Caco-2 (cell line): ENCODE data around the gene JADE2. TPM values are rescaled to one million over a fixed set of nuclear protein-coding genes. Genes with fewer than 3 reads are reported as not detected.

ENCODE experiments used
- BruUV-seq: library from RNA; stranded (reverse); fragments of 400-500 nt; replicated peaks from 2 replicates; lab custom pipeline; 2021; lab: Mats Ljungman, UMichigan
- CTCF ChIA-PET: fragments of 300-600 bp; sonication (Branson Sonifier 250); formaldehyde crosslinking; loops from one replicate; lab custom pipeline; 2022; ENCODE audit warnings: antibody characterized with exemption; lab: Charles Lee
- POLR2A ChIA-PET: fragments of 300-600 bp; sonication (Branson Sonifier 250); formaldehyde crosslinking; loops from one replicate; lab custom pipeline; 2022; ENCODE audit warnings: antibody characterized with exemption; lab: Charles Lee
- DNase-seq, 2 experiments: peaks; one replicate each; pipeline versions ENCODE4 v3.0.0 to v3.0.0-alpha.2; 2020 to 2022
- H3K27me3 ChIP-seq: replicated peaks from 2 replicates; pipeline ENCODE4 v1.6.0; 2011; ENCODE audit warnings: low read length; ENCODE audit not compliant: control insufficient read depth, insufficient read depth
- H3K36me3 ChIP-seq: 2 replicates; pipeline ENCODE4 v1.5.1; 2011; ENCODE audit warnings: low read length; ENCODE audit not compliant: control insufficient read depth, insufficient read depth
- H3K4me1 ChIP-seq: fragments of 250-450 bp; sonication (Bioruptor Pico); 2 replicates; pipeline ENCODE4 v1.5.1; 2020; ENCODE audit warnings: mild to moderate bottlenecking
- H3K4me3 ChIP-seq: 2 replicates; pipeline ENCODE4 v1.5.1; 2011; ENCODE audit warnings: low read depth, mild to moderate bottlenecking, control low read depth, low read length
- H3K9me3 ChIP-seq: fragments of 250-450 bp; sonication (Bioruptor Pico); 2 replicates; pipeline ENCODE4 v1.5.1; 2020; ENCODE audit warnings: mild to moderate bottlenecking, moderate library complexity
- H3K27ac Mint-ChIP-seq: one replicate; pipeline ENCODE4 v1.8.0; 2022; ENCODE audit warnings: mixed read lengths; ENCODE audit not compliant: unreplicated experiment
- H3K27me3 Mint-ChIP-seq: one replicate; pipeline ENCODE4 v1.8.0; 2022; ENCODE audit warnings: mixed read lengths; ENCODE audit not compliant: insufficient read depth, unreplicated experiment
- H3K36me3 Mint-ChIP-seq: one replicate; pipeline ENCODE4 v1.8.0; 2022; ENCODE audit warnings: mild to moderate bottlenecking, mixed read lengths; ENCODE audit not compliant: insufficient read depth, unreplicated experiment
- H3K4me1 Mint-ChIP-seq: one replicate; pipeline ENCODE4 v1.8.0; 2022; ENCODE audit warnings: low read depth, mixed read lengths; ENCODE audit not compliant: unreplicated experiment
- H3K4me3 Mint-ChIP-seq: one replicate; pipeline ENCODE4 v1.8.0; 2022; ENCODE audit warnings: mild to moderate bottlenecking, moderate library complexity, mixed read lengths; ENCODE audit not compliant: unreplicated experiment
- H3K9me3 Mint-ChIP-seq: one replicate; pipeline ENCODE4 v1.8.0; 2022; ENCODE audit warnings: mixed read lengths; ENCODE audit not compliant: unreplicated experiment
- CTCF ChIP-seq, 2 experiments: fragments of 200-600 bp in 1 of 2; IDR thresholded peaks; 1 replicate in 1 of 2; 2 replicates in 1 of 2; pipeline versions ENCODE4 v1.5.1 to v1.8.0; 2011 to 2022; ENCODE audit warnings: antibody characterized with exemption in 1 of 2, control low read depth in 1 of 2, inconsistent platforms in 1 of 2, low read depth in 1 of 2, low read length in 1 of 2, mild to moderate bottlenecking in 1 of 2, moderate library complexity in 1 of 2; ENCODE audit not compliant: insufficient read depth in 1 of 2, severe bottlenecking in 1 of 2, unreplicated experiment in 1 of 2
- intact Hi-C: fragments of 100-400 bp; cut with micrococcal nuclease; formaldehyde crosslinking; loops from one replicate; pipeline ENCODE4 v1.10.0; 2022; ENCODE audit not compliant: unreplicated experiment
- total RNA-seq: library from RNA; stranded (reverse); gene quantifications from 2 replicates; pipeline ENCODE4 v1.2.3, GENCODE V29; 2022

Gene JADE2
- total RNA-seq, 1 experiment from 2014 or later: 67.6 TPM

DNA sequence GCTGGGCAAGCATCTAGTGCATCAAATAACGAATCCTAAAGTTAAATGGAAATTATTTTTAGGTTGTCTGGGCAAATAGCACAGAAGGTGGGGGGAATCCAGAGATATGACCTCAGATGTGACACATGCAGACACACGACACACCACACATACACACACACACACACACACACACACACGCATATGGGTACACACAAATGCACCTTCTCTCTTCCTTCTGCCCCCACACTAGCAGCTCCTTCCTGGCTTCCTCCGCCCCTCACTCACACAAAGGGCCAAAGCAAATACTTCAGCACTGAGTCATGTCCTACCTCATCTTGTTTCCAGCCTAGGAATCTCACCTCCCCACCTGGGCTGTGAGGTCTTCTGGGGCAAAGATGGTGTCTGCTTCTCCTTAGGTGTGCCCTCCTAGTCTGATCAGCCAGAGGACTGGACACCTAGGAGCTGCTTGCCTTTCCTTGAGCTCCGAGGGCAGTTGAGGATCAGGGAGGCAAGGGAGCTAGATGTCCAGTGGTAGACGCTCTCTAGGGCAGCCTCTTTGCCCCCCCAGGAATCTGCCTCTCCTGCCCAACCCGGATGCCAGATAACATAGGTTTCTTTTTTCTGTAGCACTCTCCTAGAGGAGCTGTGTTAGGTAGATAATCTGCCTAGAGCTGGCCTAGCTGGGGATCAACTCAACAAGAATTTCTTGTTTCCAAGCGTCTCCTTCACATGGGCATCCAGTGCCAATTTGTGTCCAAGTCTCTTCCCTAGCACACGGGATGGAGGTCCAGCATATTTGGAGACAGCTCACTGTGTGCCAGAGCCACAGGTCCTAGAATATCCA is 14.3 kb upstream of the JADE2 start:
- Histone ChIP-seq H3K4me3 (no peak overlapping the region), H3K36me3 (no peaks in the 10 kb centered on the region; the same call in 1 of the 2 replicates), H3K4me1 (peaks cover 55% of the 10 kb centered on the region), H3K27me3 (no peaks in the 10 kb centered on the region), H3K9me3 (no peaks in the 10 kb centered on the region)
- intact Hi-C loops: loop anchor here (5.0 kb wide), 1 partner anchor 139 kb away; the partner anchor contains the start of gene UBE2B
- Mint-ChIP-seq H3K9me3 (no peaks in the 10 kb centered on the region), H3K4me1 (peaks cover 52% of the 10 kb centered on the region), H3K36me3 (peaks cover 23% of the 10 kb centered on the region), H3K27me3 (no peaks in the 10 kb centered on the region), H3K27ac (peak overlapping the region; percentile 92), H3K4me3 (peak overlapping the region; percentile 40)
- TSS peak; percentile 53 for BruUV-seq
- CTCF ChIA-PET: interaction anchor here (0.5 to 2.2 kb wide), 15 partner anchors 11 to 374 kb away, joined by 3 to 19 read pairs (median 5); partner anchors contain the start of genes CDKN2AIPNL, JADE2 and UBE2B
- TF ChIP-seq CTCF (IDR thresholded peaks at IDR 0.05; ENCODE audit: insufficient read depth in 1 of 2, low read depth in 1 of 2, low read length in 1 of 2, severe bottlenecking in 1 of 2, unreplicated experiment in 1 of 2): no peak
- POLR2A ChIA-PET: interaction anchor here (0.6 to 2.7 kb wide), 10 partner anchors 8 to 116 kb away, joined by 3 to 41 read pairs (median 6); partner anchors contain the start of genes CDKN2AIPNL and JADE2
- DNase-seq: peak; percentile 86 to 92

DNA sequence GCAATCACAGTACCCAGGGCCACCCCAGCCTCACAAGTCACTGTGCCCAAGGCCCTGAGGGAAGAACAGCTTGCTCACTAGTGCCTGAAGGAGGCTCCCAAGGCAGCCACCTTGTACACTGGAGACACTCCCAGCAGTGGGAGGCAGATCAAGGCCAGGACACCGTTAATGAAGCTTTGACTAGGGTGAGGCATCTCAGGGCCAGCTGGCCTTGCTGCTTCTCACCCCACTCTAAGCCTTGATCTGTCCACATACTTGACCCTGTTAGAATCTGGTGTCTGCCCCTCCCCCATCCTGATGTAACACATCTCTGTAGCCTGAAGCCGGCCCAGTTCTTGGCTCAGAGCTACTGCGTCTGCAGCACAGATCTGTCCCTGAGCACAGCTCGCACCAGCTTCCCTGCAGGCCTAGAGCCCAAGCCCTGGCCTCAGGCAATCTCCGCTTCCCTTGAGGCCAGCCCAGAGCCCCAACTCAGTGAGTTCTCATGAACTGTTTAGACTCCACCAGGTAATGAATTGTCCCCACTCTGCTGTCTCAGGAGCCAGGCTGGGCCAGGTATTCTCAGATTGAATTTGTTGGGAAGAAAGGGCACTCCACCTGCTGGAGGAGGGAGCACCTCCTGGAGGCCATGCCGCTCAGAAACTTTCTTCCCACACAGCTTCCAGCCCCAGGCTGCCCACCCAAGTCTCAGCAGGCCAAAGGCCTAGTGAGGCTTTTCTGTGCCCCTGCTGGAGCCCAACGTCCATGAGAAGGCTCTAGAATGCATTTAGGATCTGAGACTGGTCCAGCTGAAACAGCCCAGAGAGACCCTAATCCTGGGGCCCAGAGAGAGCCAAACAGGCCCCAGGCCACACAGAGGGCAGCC is 13.4 kb upstream of the JADE2 start:
- peaks cover 50% of the 10 kb centered on the region for H3K4me1 Mint-ChIP-seq
- Histone ChIP-seq H3K4me1 (peaks cover 48% of the 10 kb centered on the region), H3K36me3 (no peaks in the 10 kb centered on the region; the same call in 1 of the 2 replicates), H3K27me3 (no peaks in the 10 kb centered on the region), H3K9me3 (no peaks in the 10 kb centered on the region), H3K4me3 (no peak overlapping the region)
- POLR2A ChIA-PET: interaction anchor here (0.6 to 2.7 kb wide), 12 partner anchors 9 to 116 kb away, joined by 3 to 41 read pairs (median 4); partner anchors contain the start of genes CDKN2AIPNL and JADE2
- H3K9me3 Mint-ChIP-seq: no peaks in the 10 kb centered on the region
- H3K27ac Mint-ChIP-seq: peak overlapping the region; percentile 92
- peak; percentile 53 to 70 for TF ChIP-seq CTCF (IDR thresholded peaks at IDR 0.05; ENCODE audit: insufficient read depth in 1 of 2, low read depth in 1 of 2, low read length in 1 of 2, severe bottlenecking in 1 of 2, unreplicated experiment in 1 of 2)
- intact Hi-C loops: loop anchor here (1.0 to 5.0 kb wide), 5 partner anchors 12 to 209 kb away; partner anchors contain the start of genes CDKN2AIPNL and UBE2B
- CTCF ChIA-PET: interaction anchor here (0.5 to 2.2 kb wide), 15 partner anchors 11 to 375 kb away, joined by 3 to 19 read pairs (median 5); partner anchors contain the start of genes CDKN2AIPNL, JADE2 and UBE2B
- peak; percentile 90 to 93 for DNase-seq
- H3K4me3 Mint-ChIP-seq: peak overlapping the region; percentile 40
- no TSS peak for BruUV-seq
- H3K36me3 Mint-ChIP-seq: peaks cover 23% of the 10 kb centered on the region
- no peaks in the 10 kb centered on the region for H3K27me3 Mint-ChIP-seq
